HepG2 (cell line): Measurements from ENCODE around the gene APPBP2. TPM values are rescaled to one million over a fixed set of nuclear protein-coding genes. Genes with fewer than 3 reads are reported as not detected.

Source experiments
- ATAC-seq: fragments of 200-7000 bp; cut with Tn5 transposase; 3 replicates; pipeline ENCODE4 v1.9.1; 2020; ENCODE audit warnings: mild to moderate bottlenecking, moderate library complexity
- BruUV-seq: library from RNA; stranded (reverse); fragments of 400-500 nt; replicated peaks from 2 replicates; lab custom pipeline; 2021; lab: Mats Ljungman, UMichigan
- CTCF ChIA-PET: fragments of 300-600 bp; formaldehyde crosslinking; extraction: SDS; loops from one replicate; lab custom pipeline; 2021; ENCODE audit warnings: low total read pairs, inconsistent platforms, low intra/inter-chr PET ratio; lab: Yijun Ruan, JAX
- POLR2A ChIA-PET: fragments of 350-600 bp; sonication (Branson Sonifier 250); formaldehyde crosslinking; loops from one replicate; lab custom pipeline; 2020; ENCODE audit warnings: antibody characterized with exemption, inconsistent platforms; lab: Yijun Ruan, JAX
- DNase-seq: peaks from one replicate; pipeline ENCODE4 v3.0.0-alpha.2; 2015; ENCODE audit warnings: low spot score
- FAIRE-seq: peaks from 3 replicates; lab custom pipeline; 2011; peaks lifted over from hg19 to GRCh38; lab: Jason Lieb, UNC
- H2AFZ ChIP-seq: one replicate; pipeline ENCODE4 v1.6.1; 2011; ENCODE audit warnings: low read length, inconsistent platforms
- H3K27ac ChIP-seq: fragments of 300-600 bp; 3 replicates; pipeline ENCODE4 v1.8.0; 2011; ENCODE audit warnings: mixed run types, mild to moderate bottlenecking, mixed read lengths, low read length, inconsistent platforms; ENCODE audit not compliant: insufficient read depth; ENCODE audit errors: extremely low read length
- H3K27me3 ChIP-seq, 2 experiments: fragments of 200-600 bp in 1 of 2; 2 replicates in 1 of 2; 3 replicates in 1 of 2; pipeline versions ENCODE4 v1.6.0 to v1.8.0; 2011; ENCODE audit warnings: low read length in 2 of 2, mild to moderate bottlenecking in 2 of 2, moderate library complexity in 2 of 2, inconsistent platforms in 1 of 2; ENCODE audit not compliant: insufficient read depth in 2 of 2, control insufficient read depth in 1 of 2
- H3K36me3 ChIP-seq, 2 experiments: fragments of 200-600 bp in 1 of 2; replicated peaks in 1 of 2; 2 replicates in 1 of 2; 3 replicates in 1 of 2; pipeline versions ENCODE4 v1.5.1 to v1.8.0; 2011; ENCODE audit warnings: low read length in 2 of 2, inconsistent platforms in 1 of 2; ENCODE audit not compliant: insufficient read depth in 2 of 2, control insufficient read depth in 1 of 2
- H3K4me1 ChIP-seq: 2 replicates; pipeline ENCODE4 v1.5.1; 2012; ENCODE audit warnings: low read length, inconsistent platforms; ENCODE audit not compliant: insufficient read depth
- H3K4me2 ChIP-seq: 2 replicates; pipeline ENCODE4 v1.6.0; 2011; ENCODE audit warnings: low read depth, low read length, inconsistent platforms
- H3K4me3 ChIP-seq, 3 experiments: fragments of 200-600 bp in 1 of 3; sonication (generic), shearing (Covaris generic) in 1 of 3; replicated peaks in 1 of 3; 2 replicates each; pipeline ENCODE4 v1.5.1; 2011 to 2016; ENCODE audit warnings: low read length in 3 of 3, inconsistent platforms in 2 of 3, low read depth in 2 of 3, mild to moderate bottlenecking in 2 of 3, control low read depth in 1 of 3, mixed read lengths in 1 of 3; ENCODE audit not compliant: insufficient read depth in 1 of 3
- H3K79me2 ChIP-seq: one replicate; pipeline ENCODE4 v1.6.1; 2011; ENCODE audit warnings: low read length, inconsistent platforms; ENCODE audit not compliant: insufficient read depth
- H3K9ac ChIP-seq: 2 replicates; pipeline ENCODE4 v1.6.0; 2011; ENCODE audit warnings: mild to moderate bottlenecking, low read depth, low read length, inconsistent platforms; ENCODE audit not compliant: insufficient read depth
- H3K9me3 ChIP-seq: 2 replicates; pipeline ENCODE4 v1.5.1; 2012; ENCODE audit warnings: mild to moderate bottlenecking, low read length
- H4K20me1 ChIP-seq: 2 replicates; pipeline ENCODE4 v1.6.0; 2011; ENCODE audit warnings: inconsistent platforms, mild to moderate bottlenecking, low read length, moderate library complexity; ENCODE audit not compliant: insufficient read depth
- JUNB ChIP-seq: sonication (generic); formaldehyde crosslinking; IDR thresholded peaks from 2 replicates; pipeline ENCODE4 v1.8.0; 2022; ENCODE audit warnings: missing genetic modification reagents, mild to moderate bottlenecking, borderline replicate concordance
- NCOA1 ChIP-seq: sonication (generic); formaldehyde crosslinking; IDR thresholded peaks from 2 replicates; pipeline ENCODE4 v1.9.0; 2021; ENCODE audit warnings: missing genetic modification reagents
- NFYC ChIP-seq: IDR thresholded peaks from 2 replicates; pipeline ENCODE4 v1.6.1; 2016; ENCODE audit warnings: missing genetic modification reagents, missing compliant biosample characterization
- PPARG ChIP-seq: conservative IDR thresholded peaks from 2 replicates; pipeline ENCODE4 v1.6.1; 2016; ENCODE audit warnings: missing biosample characterization, missing genetic modification reagents
- SAFB2 ChIP-seq: sonication (generic); formaldehyde crosslinking; IDR thresholded peaks from 2 replicates; pipeline ENCODE4 v1.5.1; 2020; ENCODE audit warnings: missing genetic modification reagents, low read depth, mild to moderate bottlenecking, borderline replicate concordance
- STAG1 ChIP-seq: sonication (generic); formaldehyde crosslinking; IDR thresholded peaks from 2 replicates; pipeline ENCODE4 v1.4.0; 2020; ENCODE audit warnings: missing genetic modification reagents
- ZNF772 ChIP-seq: sonication (generic); formaldehyde crosslinking; IDR thresholded peaks from 2 replicates; pipeline ENCODE4 v1.5.0; 2020; ENCODE audit warnings: mild to moderate bottlenecking, missing genetic modification reagents
- in situ Hi-C: cut with HindIII; loops from 2 replicates; pipeline ENCODE4 v1.10.0; 2017; ENCODE audit warnings: low pct_unique_long_range_greater_than_20kb; ENCODE audit not compliant: extremely low pct_ligation_motif_present
- intact Hi-C: fragments of 100-400 bp; cut with micrococcal nuclease; formaldehyde crosslinking; loops from one replicate; pipeline ENCODE4 v1.10.0; 2022; ENCODE audit not compliant: unreplicated experiment
- polyA plus RNA-seq, 8 experiments: library from polyadenylated mRNA; depleted of rRNA in 3 of 8; stranded (reverse) in 7 of 8; unstranded in 1 of 8; fragments of >200 nt; fragmentation: Illumina TruSeq in 4 of 8; extraction: Trizol in 4 of 8; gene quantifications; 2 replicates each; pipeline versions ENCODE4 v1.2.1 to v1.2.3, GENCODE V29; 2011 to 2016; ENCODE audit warnings: low read depth in 4 of 8, missing spikeins in 1 of 8, mixed read lengths in 1 of 8; ENCODE audit not compliant: insufficient read depth in 1 of 8
- total RNA-seq, 5 experiments: library from RNA; depleted of rRNA; stranded (reverse); fragments of >200 nt; fragmentation: Illumina TruSeq; extraction: Trizol; gene quantifications; 2 replicates each; pipeline ENCODE4 v1.2.3, GENCODE V29; 2016; ENCODE audit warnings: low read depth in 1 of 5
- TF ChIP-seq, protein P1 (sequence below): sonication (generic); formaldehyde crosslinking; IDR thresholded peaks from 2 replicates; pipeline ENCODE4 v1.4.0; 2020; ENCODE audit warnings: mild to moderate bottlenecking, missing genetic modification reagents
- TF ChIP-seq, protein P2 (sequence below): sonication (generic); formaldehyde crosslinking; IDR thresholded peaks from 2 replicates; pipeline ENCODE4 v1.4.0; 2020; ENCODE audit warnings: missing genetic modification reagents

APPBP2 gene
- total and polyA plus RNA-seq, 2 of the 13 experiments (the other 11 are each of a cell fraction or from before 2014, with no cell fraction given), result 17.5 to 45.8 TPM

DNA sequence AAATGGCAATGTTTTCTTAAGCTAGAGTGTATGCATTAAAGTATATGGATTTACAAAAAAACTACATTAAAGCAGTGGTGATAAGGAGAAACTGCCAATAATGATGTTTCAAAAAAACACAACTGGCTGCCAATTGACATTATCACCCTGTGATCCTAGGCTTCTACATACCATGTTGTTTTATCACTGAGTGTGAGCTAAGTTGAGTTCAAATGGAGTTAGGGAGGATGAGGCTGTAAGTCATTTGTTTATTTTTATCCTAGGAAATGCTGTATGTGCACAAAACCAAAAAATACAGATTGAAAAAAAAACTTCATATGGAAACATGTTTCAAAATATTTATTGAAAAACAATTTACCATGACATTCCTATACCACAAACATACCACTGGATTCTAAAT, 80.9 kb downstream of the APPBP2 start:
- TF ChIP-seq JUNB (CRISPR knock-in tag) (no peak), STAG1 (CRISPR knock-in tag) (no peak), NCOA1 (CRISPR knock-in tag) (no peak), NFYC (no peak), ZNF772 (CRISPR knock-in tag) (no peak), PPARG (CRISPR knock-in tag) (no peak), SAFB2 (CRISPR knock-in tag) (no peak)
- TF ChIP-seq, protein P1, sequence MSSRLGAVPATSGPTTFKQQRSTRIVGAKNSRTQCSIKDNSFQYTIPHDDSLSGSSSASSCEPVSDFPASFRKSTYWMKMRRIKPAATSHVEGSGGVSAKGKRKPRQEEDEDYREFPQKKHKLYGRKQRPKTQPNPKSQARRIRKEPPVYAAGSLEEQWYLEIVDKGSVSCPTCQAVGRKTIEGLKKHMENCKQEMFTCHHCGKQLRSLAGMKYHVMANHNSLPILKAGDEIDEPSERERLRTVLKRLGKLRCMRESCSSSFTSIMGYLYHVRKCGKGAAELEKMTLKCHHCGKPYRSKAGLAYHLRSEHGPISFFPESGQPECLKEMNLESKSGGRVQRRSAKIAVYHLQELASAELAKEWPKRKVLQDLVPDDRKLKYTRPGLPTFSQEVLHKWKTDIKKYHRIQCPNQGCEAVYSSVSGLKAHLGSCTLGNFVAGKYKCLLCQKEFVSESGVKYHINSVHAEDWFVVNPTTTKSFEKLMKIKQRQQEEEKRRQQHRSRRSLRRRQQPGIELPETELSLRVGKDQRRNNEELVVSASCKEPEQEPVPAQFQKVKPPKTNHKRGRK (CRISPR knock-in tag), result no peak
- TF ChIP-seq, protein P2, sequence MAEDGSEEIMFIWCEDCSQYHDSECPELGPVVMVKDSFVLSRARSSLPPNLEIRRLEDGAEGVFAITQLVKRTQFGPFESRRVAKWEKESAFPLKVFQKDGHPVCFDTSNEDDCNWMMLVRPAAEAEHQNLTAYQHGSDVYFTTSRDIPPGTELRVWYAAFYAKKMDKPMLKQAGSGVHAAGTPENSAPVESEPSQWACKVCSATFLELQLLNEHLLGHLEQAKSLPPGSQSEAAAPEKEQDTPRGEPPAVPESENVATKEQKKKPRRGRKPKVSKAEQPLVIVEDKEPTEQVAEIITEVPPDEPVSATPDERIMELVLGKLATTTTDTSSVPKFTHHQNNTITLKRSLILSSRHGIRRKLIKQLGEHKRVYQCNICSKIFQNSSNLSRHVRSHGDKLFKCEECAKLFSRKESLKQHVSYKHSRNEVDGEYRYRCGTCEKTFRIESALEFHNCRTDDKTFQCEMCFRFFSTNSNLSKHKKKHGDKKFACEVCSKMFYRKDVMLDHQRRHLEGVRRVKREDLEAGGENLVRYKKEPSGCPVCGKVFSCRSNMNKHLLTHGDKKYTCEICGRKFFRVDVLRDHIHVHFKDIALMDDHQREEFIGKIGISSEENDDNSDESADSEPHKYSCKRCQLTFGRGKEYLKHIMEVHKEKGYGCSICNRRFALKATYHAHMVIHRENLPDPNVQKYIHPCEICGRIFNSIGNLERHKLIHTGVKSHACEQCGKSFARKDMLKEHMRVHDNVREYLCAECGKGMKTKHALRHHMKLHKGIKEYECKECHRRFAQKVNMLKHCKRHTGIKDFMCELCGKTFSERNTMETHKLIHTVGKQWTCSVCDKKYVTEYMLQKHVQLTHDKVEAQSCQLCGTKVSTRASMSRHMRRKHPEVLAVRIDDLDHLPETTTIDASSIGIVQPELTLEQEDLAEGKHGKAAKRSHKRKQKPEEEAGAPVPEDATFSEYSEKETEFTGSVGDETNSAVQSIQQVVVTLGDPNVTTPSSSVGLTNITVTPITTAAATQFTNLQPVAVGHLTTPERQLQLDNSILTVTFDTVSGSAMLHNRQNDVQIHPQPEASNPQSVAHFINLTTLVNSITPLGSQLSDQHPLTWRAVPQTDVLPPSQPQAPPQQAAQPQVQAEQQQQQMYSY (CRISPR knock-in tag), result no peak
- Histone ChIP-seq H3K4me1 (peaks cover 20% of the 10 kb centered on the region), H4K20me1 (no peaks in the 10 kb centered on the region), H3K27me3 (no peaks in the 10 kb centered on the region), H3K36me3 (peaks cover 5 to 31% of the 10 kb centered on the region in 2 experiments), H3K4me2 (no peak overlapping the region), H3K9ac (no peak overlapping the region), H3K9me3 (no peaks in the 10 kb centered on the region), H2AFZ (no peak overlapping the region), H3K4me3 (no peak overlapping the region), H3K27ac (no peak overlapping the region), H3K79me2 (no peaks in the 10 kb centered on the region)
- intact Hi-C loops (no loop called here), in situ Hi-C loops (no loop called here)
- CTCF ChIA-PET, result no interaction called here
- BruUV-seq, result no TSS peak
- ATAC-seq (no peak), DNase-seq (no peak), FAIRE-seq (no peak)
- POLR2A ChIA-PET, result no interaction called here
